Left cardiac atrium (tissue), 4 donors: ENCODE data around the gene SNRK. TPM values are rescaled to one million over a fixed set of nuclear protein-coding genes. Genes with fewer than 3 reads are reported as not detected.
A peak's percentile ranks its signal among the peaks of the same experiment; 100 is the strongest.

Experiments
- ATAC-seq, 2 donors: fragments of 200-7000 bp; cut with Tn5 transposase; one replicate each; pipeline ENCODE4 v1.9.1; 2020; ENCODE audit warnings: mild to moderate bottlenecking in 2 of 2, moderate library complexity in 2 of 2
- DNase-seq: peaks from one replicate; pipeline ENCODE4 v3.0.0-alpha.2; 2020
- intact Hi-C, 2 donors: fragments of 100-400 bp; cut with DNase I; formaldehyde crosslinking; loops; one replicate each; pipeline versions ENCODE4 v1.14.1 to v1.15.1; 2022 to 2023
- total RNA-seq, 2 donors: library from RNA; stranded (reverse); fragmentation: NEBNext Ultra II Directional; extraction: Animal tissue kit (Norgen Biotek cat#: 25700); gene quantifications; one replicate each; pipeline ENCODE4 v1.2.1, GENCODE V29; 2021
- donor health status: DM: no; HTN: yes; CAD: no.
- donor health status: DM: no; HTN: yes; CAD: no; lungs with severe emphysema.
- donor health status: DM: yes; HTN: yes; CAD: no.
- donor health status: Dilated cardiomyopathy.

SNRK gene
- total RNA-seq, 2 donors from 2014 or later, result 20.2 to 29.3 TPM

GRCh38 chr3:43389388-43390254, 103.3 kb downstream of the SNRK start:
- intact Hi-C loops, result loop anchor here (5.0 to 10.0 kb wide), 2 partner anchors 97 to 225 kb away; no protein-coding TSS in a partner anchor
- peak; percentile 75 for DNase-seq
- peak; percentile 73 to 75 for ATAC-seq

GRCh38 chr3:43390255-43390588, 103.9 kb downstream of the SNRK start:
- ATAC-seq (peak in 1 of 2 donors; percentile 23), DNase-seq (no peak)
- intact Hi-C loops, result no loop called here

- no peak for DNase-seq
- ATAC-seq, result no peak
- intact Hi-C loops, result no loop called here
Measured at GRCh38 chr3:43391621-43392020, 105.3 kb downstream of the SNRK start.

- intact Hi-C loops, result no loop called here
- peak; percentile 89 for DNase-seq
- ATAC-seq, result peak; percentile 79 to 87
Measured at GRCh38 chr3:43394041-43394554, 107.8 kb downstream of the SNRK start.

- intact Hi-C loops, result no loop called here
Measured at GRCh38 chr3:43399034-43399433, 112.7 kb downstream of the SNRK start.

GRCh38 chr3:43400167-43400566, 113.8 kb downstream of the SNRK start:
- no peak for ATAC-seq
- DNase-seq, result no peak
- intact Hi-C loops, result no loop called here

More at GRCh38 chr3:43399034-43399433, 112.7 kb downstream of the SNRK start:
- no peak for ATAC-seq
- no peak for DNase-seq

Other genes starting within 250 kb of the SNRK start
- gene POMGNT2, start 180.5 kb upstream of the SNRK start, total RNA-seq, result 10 to 100 TPM; 16.7 to 19.2 TPM